Peyer's patch (tissue), 4 donors: ENCODE results near the gene POTEC. TPM values are rescaled to one million over a fixed set of nuclear protein-coding genes. Genes with fewer than 3 reads are reported as not detected.
"Not testable (repeated sequence)": the region's sequence is repeated elsewhere in the genome, so short reads cannot be mapped to it uniquely, and the experiment has no call there.

Experiments
- DNase-seq, 3 donors: peaks; one replicate each; pipeline ENCODE4 v3.0.0-alpha.2; 2017 to 2019
- H3K27ac ChIP-seq, 4 donors: fragments of 200-600 bp; sonication (generic); one replicate each; pipeline ENCODE4 v1.5.1; 2016 to 2019
- H3K27me3 ChIP-seq, 2 donors: fragments of 200-600 bp; sonication (generic); one replicate each; pipeline ENCODE4 v1.5.1; 2019
- H3K36me3 ChIP-seq, 3 donors: fragments of 200-600 bp; sonication (generic); one replicate each; pipeline ENCODE4 v1.5.1; 2016 to 2019
- H3K4me1 ChIP-seq, 4 donors: fragments of 200-600 bp; sonication (generic); one replicate each; pipeline ENCODE4 v1.5.1; 2016 to 2019
- H3K4me3 ChIP-seq, 4 donors: fragments of 200-600 bp; sonication (generic); 1 replicate in 3 of 4; 2 replicates in 1 of 4; pipeline ENCODE4 v1.5.1; 2016 to 2019; ENCODE audit warnings: mild to moderate bottlenecking in 1 of 4
- H3K9me3 ChIP-seq, 4 donors: fragments of 200-600 bp; sonication (generic); one replicate each; pipeline ENCODE4 v1.5.1; 2016 to 2019; ENCODE audit warnings: mild to moderate bottlenecking in 1 of 4
- POLR2A ChIP-seq, 2 donors: fragments of 450-650 bp; IDR thresholded peaks; one replicate each; pipeline ENCODE4 v1.5.1; 2017; ENCODE audit warnings: antibody characterized with exemption in 2 of 2, mild to moderate bottlenecking in 2 of 2, moderate library complexity in 2 of 2
- total RNA-seq, 4 donors: library from RNA; depleted of rRNA; stranded (reverse); fragments of >200 nt; gene quantifications; one replicate each; pipeline ENCODE4 v1.1.0, GENCODE V29; 2016
- TF ChIP-seq, protein P1 (sequence below), 6 experiments: fragments of 450-650 bp in 4 of 6; fragments of 200-600 bp in 2 of 6; sonication (generic) in 1 of 6; IDR thresholded peaks; one replicate each; pipeline ENCODE4 v1.5.1; 2017 to 2019; ENCODE audit warnings: antibody characterized with exemption in 6 of 6, mild to moderate bottlenecking in 3 of 6, moderate library complexity in 1 of 6

POTEC gene
- not detected for total RNA-seq

DNA sequence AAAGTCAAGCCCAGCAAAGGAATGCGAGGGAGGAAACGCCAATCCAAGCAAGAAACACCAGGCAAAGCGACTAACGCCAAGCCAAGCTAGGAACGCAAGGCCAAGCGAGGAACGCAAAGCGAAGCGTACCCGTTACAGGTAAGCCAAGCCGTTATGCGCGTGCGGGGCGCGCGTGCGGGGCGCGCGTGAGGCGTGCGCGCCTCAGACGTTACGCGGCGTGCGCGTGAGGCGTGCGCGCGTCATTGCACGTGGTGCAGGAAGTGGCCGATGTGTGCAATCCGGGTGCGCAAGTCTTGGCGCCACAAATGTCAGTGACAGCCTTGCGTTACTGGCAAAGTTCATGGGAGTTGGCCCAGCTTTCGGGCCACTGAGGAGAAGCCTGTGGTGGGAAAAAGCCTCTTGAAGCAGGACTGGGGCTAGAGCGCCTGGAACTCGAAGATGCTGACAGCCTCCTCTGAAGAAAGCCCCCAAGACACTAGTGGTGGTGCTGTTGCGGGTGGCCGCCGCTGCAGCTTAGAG, at the start of gene POTEC:
Gene POTEC, minus strand, starts transcription at position 155 of the 519 bp plus-strand sequence. CDS start 454 bp downstream, outside the sequence.
- H3K27me3 ChIP-seq, H3K4me3 ChIP-seq, H3K36me3 ChIP-seq, H3K27ac ChIP-seq, H3K4me1 ChIP-seq, H3K9me3 ChIP-seq, DNase-seq: not testable (repeated sequence)

DNA sequence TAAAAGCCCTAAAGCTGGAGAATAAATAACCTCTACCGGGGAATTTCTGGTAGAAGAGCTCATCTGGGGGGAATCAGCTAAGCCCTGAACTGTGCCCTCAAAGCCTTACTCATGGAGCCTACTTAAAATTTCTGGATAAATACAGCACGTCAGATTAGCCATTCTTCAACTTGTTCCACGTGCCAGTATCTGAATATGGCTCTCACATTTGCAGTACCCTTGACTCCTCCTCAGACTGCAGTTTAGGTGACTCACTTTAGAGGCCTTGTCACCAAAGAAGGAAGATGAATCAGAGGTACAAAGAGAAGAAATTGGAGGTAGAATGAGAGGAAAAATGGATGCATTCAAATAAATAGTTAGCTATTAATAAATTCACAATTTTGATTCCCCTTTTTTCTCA, 34.6 kb upstream of the POTEC start:
- H3K27ac ChIP-seq = no peak overlapping the region
- no peaks in the 10 kb centered on the region for H3K9me3 ChIP-seq
- no peak for TF ChIP-seq POLR2A (IDR thresholded peaks at IDR 0.05)
- TF ChIP-seq, protein P1, sequence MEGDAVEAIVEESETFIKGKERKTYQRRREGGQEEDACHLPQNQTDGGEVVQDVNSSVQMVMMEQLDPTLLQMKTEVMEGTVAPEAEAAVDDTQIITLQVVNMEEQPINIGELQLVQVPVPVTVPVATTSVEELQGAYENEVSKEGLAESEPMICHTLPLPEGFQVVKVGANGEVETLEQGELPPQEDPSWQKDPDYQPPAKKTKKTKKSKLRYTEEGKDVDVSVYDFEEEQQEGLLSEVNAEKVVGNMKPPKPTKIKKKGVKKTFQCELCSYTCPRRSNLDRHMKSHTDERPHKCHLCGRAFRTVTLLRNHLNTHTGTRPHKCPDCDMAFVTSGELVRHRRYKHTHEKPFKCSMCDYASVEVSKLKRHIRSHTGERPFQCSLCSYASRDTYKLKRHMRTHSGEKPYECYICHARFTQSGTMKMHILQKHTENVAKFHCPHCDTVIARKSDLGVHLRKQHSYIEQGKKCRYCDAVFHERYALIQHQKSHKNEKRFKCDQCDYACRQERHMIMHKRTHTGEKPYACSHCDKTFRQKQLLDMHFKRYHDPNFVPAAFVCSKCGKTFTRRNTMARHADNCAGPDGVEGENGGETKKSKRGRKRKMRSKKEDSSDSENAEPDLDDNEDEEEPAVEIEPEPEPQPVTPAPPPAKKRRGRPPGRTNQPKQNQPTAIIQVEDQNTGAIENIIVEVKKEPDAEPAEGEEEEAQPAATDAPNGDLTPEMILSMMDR (IDR thresholded peaks at IDR 0.05) = no peak
- H3K36me3 ChIP-seq = no peaks in the 10 kb centered on the region
- no peaks in the 10 kb centered on the region for H3K27me3 ChIP-seq
- H3K4me3 ChIP-seq = no peak overlapping the region
- DNase-seq = no peak
- no peaks in the 10 kb centered on the region for H3K4me1 ChIP-seq

DNA sequence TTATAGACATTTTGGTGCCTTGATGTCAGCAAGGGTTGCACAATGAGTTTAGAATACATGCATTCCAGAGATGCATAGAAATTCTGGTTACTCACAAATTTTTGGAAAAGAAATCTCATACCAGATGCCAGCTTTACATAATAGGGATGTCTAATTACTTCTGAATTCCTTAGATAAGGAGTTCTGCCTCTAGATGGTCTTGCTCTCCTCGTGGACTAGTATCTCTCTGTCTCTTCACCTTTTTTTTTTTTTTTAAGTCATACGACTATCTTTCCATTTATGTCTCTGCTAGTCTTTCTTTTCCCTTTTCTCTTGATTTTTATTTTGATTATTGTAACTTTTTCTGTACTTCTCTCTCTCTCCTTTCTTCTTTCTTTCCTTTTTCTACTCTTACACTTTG, 16.1 kb upstream of the POTEC start:
- DNase-seq, H3K4me3 ChIP-seq, H3K9me3 ChIP-seq, H3K27ac ChIP-seq, H3K36me3 ChIP-seq, H3K4me1 ChIP-seq, H3K27me3 ChIP-seq: not testable (repeated sequence)

DNA sequence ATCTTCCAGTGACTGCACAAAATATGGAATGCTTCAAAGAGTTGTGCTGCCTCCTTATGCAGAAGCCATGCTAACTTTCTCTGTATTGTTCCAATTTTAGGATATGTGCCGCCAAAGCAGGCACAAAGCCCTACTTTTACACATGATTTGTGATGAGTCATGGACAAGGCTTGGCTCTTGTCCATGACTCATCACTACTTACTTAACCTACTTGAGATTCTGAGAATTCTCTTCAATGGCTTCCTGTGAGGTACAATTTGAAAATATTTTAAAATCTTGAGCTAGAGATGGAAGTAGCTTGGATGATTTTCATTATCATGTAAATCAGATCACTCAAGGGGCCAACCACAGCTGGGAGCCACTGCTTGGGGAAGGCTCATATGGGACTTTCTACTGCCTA, 11.7 kb downstream of the POTEC start:
- not testable (repeated sequence) for H3K4me3 ChIP-seq, H3K27ac ChIP-seq, DNase-seq, H3K4me1 ChIP-seq, H3K36me3 ChIP-seq, H3K9me3 ChIP-seq, H3K27me3 ChIP-seq

DNA sequence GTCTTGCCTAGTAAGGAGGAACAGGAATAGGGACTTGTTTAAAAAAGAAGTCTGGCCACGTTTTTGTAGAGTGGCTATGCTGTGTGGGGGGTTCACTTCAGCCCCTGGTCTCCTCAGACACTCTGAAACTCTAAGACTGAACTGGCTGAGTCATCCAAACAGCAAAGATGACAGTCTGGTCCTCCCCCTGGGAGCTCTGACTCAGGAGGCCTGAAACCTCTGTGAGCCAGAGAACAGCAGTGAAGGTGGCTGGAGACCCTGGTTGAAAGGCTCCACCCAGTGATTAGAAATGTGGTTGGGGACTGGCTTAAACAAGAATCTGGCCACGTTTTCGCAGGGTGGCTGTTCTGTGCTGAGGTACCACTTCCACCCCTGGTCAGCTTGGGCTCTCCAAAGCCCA, 32.7 kb downstream of the POTEC start:
- H3K9me3 ChIP-seq, H3K4me1 ChIP-seq, H3K27me3 ChIP-seq, H3K4me3 ChIP-seq, DNase-seq, H3K36me3 ChIP-seq, H3K27ac ChIP-seq: not testable (repeated sequence)

DNA sequence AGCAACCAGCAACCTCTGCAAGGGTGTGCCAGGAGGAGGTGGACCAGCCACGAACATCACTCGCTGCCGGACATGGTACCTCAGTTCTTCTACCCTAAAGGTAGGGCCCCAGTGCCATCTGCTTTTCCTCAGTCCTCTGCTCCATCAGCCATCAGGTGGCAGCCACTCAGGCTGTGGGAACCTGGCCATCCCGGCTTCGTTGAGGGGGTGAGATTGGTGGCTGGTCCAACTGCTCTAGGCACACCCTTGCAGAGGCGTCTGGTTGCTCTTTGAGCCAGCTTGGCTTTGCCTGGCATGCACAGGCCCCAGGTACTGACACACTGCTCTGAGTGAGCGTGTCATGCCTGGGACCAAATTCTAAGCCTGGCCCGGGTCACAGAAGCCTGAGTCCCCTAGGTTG, 39.7 kb downstream of the POTEC start:
- H3K4me3 ChIP-seq, H3K27ac ChIP-seq, DNase-seq, H3K4me1 ChIP-seq, H3K36me3 ChIP-seq, H3K9me3 ChIP-seq, H3K27me3 ChIP-seq: not testable (repeated sequence)

DNA sequence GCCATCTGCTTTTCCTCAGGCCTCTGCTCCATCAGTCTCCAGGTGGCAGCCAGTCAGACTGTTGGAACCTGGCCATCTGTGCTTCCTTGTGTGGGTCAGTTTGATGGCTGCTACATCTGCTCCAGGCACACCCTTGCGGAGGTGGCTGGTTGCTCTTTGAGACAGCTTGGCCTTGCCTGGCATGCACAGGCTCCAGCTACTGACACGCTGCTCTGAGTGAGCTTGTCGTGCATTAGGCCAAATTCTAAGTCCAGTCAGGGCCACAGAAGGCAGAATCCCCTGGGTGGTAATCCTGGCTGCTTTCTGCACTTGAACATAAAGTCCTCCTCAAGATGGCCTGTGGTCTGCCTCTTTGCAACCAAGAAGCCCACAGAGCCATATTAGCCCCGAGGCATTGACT, 41.5 kb downstream of the POTEC start:
- H3K36me3 ChIP-seq, H3K4me3 ChIP-seq, H3K27me3 ChIP-seq, H3K27ac ChIP-seq, H3K9me3 ChIP-seq, H3K4me1 ChIP-seq, DNase-seq: not testable (repeated sequence)

DNA sequence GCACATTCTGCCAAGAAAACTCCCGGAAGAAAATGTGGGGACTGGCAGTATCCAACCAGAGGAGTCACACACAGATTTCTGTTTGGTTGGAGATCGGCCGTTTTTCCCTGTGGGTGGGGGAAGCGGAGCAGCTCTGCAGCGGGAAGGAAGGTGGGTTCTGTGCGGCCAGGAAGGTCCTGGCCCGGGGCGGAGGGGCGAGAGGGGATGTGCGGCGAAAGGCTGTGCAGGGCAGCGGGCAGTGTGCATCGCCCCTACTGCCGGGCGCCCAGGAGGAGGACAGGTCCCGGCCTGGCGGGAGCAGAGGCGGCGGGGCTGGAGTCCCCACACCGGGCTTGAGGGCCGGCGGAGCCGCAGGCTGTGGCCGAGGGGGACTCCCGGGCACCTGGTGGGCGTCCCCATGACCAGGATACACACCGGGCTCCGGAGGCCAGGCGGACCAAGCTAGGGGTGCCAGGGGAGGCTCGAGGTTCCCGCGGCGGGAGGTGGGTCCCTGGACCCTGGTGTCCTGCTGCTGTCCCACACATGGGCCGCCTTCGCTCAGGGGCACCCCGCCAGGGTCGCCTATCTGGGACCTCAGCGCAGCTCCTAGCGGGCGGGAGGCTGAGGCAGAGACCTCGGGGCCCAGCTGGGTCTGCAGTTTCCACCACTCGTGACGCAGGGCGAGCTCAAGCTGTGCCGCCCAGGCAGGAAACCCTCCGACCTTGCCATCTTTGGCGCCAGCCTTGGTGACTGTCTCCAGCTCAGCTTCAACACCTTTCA, 54.0 kb downstream of the POTEC start:
- H3K4me1 ChIP-seq, DNase-seq, H3K9me3 ChIP-seq, H3K27me3 ChIP-seq, H3K27ac ChIP-seq, H3K36me3 ChIP-seq, H3K4me3 ChIP-seq: not testable (repeated sequence)

DNA sequence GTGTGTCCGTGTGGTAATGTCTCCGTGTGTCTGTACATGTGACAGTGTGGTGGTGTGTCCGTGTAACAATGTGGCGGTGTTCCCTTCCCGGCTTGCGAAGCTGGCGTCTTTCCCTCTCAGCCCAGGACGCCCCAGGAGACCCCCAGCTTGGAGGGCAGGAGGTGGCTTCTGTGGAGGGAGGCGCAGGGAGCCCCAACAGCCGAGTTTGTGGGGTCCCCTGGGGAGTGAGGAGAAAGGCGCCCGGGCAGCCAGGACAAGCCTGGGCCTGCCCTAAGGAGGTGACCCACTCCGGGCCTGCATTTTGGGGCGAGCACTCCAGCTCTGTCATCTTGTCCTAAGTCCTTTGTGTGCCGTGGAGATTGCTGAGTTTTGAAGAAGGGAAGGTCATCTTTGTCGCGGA, 54.6 kb downstream of the POTEC start:
- DNase-seq, H3K27me3 ChIP-seq, H3K4me1 ChIP-seq, H3K36me3 ChIP-seq, H3K4me3 ChIP-seq, H3K27ac ChIP-seq, H3K9me3 ChIP-seq: not testable (repeated sequence)

DNA sequence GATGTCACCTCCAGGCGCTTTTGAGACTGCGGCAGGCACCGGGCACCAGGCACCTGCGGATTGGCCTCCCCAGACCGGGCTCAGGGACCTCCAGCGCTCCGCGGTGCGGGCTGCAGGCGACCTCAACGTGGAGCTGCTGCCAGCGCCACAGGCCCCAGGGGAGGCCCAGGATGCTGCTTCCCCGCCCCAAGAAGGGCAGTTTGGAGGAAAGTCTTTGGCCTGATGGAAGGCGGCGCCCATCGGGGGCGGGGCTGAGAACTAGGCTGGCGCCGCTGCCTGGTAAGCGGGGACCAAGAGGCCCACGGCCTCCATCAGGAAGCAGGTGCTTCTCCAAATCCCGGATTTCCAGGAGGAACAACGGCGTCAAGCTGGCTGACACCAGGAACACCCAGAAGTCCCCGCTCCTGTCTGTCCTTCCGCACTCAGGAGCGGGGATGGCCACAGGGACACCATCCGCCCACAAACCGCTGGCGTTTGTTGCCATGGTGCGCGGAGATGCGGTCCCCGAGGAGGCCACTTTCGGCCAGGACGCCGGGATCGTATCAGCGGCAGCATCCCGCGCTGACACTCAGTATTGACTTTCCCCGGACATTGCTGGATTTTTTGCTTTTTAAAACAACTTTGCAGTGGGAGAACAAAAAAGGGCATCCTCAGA, 56.3 kb downstream of the POTEC start:
- DNase-seq, H3K27ac ChIP-seq, H3K27me3 ChIP-seq, H3K36me3 ChIP-seq, H3K9me3 ChIP-seq, H3K4me3 ChIP-seq, H3K4me1 ChIP-seq: not testable (repeated sequence)

DNA sequence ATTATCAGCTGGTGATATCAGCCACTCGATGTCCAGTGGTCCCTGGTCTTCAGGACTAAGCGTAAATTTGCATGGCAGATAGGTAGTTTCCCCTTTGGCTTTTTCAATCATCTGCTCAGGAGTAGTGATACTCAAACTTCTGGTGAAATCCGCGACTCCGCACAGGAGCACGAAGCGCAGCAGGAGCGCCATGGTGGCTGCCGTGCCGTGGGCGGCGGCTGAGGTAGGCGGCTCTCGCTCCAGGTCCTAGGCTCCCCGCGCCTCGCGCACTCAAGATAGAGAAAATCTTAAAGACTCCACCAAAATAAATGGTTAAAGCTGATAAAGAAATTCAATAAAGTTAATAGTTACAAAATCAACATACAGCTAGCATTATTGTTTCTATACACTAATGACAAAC, 64.3 kb downstream of the POTEC start:
- not testable (repeated sequence) for H3K27ac ChIP-seq, H3K36me3 ChIP-seq, DNase-seq, H3K27me3 ChIP-seq, H3K9me3 ChIP-seq, H3K4me1 ChIP-seq, H3K4me3 ChIP-seq

DNA sequence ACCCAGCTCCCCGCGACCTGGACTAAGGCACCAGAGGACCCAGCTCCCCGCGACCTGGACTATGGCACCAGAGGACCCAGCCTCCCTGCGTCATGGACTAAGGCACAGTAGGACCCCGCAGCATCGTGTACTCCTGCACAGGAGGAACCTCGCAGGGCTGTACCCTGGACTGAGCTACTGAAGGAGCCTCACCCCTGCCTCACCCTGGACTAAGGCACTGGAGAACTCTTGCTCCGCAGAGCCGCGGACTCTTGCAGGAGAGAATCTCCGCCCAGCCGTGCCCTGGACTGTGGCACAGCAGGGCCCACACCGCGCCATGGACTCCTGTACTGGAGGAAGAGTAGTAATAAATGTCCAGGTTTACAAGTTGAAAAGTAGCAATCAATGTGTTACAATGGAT, 67.9 kb downstream of the POTEC start:
- not testable (repeated sequence) for H3K4me1 ChIP-seq, H3K27ac ChIP-seq, H3K36me3 ChIP-seq, DNase-seq, H3K4me3 ChIP-seq, H3K9me3 ChIP-seq, H3K27me3 ChIP-seq

DNA sequence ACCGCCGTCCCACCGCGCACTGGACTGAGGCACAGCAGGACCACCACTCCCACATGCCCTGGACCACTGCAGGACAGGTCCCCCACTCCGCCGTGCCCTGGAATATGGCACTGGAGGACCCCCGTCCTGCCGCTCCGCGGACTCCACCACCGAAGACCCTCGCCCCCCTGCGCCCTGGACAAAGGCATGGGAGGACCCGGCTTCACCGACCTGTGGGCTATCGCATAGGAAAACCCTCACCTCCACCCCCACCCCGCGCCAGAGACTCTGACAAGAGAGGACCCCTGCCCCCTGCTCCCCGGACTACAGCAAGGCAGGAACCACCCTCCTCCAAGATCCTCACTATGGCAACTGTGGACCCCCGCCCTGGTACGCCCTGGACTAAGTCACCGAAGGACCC, 68.6 kb downstream of the POTEC start:
- H3K4me1 ChIP-seq, DNase-seq, H3K36me3 ChIP-seq, H3K27me3 ChIP-seq, H3K9me3 ChIP-seq, H3K4me3 ChIP-seq, H3K27ac ChIP-seq: not testable (repeated sequence)

DNA sequence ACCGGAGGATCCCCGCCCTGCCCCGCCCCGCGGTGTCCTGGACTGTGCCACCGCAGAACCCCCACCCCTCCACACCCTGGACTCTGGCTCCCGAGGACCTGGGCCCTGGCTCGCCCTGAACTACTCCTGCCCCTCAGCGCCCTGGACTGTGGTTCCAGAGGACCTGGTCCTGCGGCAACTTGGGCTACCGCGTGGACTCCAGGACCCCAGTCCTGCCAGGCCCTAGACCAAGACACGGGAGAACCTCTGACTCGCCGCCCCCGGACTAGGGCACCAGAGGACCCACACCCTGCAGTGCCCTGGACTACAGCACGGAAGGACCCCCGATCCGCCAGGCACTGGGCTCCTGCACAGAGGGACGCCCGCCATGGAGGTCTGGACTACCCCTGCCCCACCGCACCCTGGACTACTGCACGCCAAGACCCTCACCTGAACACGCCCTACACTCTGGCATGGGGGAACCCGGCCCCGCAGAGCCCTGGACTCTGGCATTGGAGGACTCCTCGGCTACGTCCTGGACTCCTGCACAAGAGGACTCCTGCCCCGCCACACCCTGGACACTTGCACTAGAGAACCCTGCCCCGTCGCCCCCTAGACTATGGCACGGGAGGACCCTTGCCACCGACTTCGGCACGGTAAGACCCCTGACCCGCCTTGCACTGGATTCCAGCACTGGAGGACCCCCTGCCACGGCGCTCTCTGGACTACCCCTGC, 69.2 kb downstream of the POTEC start:
- not testable (repeated sequence) for H3K27ac ChIP-seq, H3K4me3 ChIP-seq, H3K27me3 ChIP-seq, H3K4me1 ChIP-seq, H3K9me3 ChIP-seq, H3K36me3 ChIP-seq, DNase-seq
